DMS53 treated with DMSO at 0.1 percent for 48 hours (cell line): ENCODE measurements around the gene EPS8L3.
"Not testable (repeated sequence)": the region's sequence is repeated elsewhere in the genome, so short reads cannot be mapped to it uniquely, and the experiment has no call there.

Experiments used
- DNase-seq: peaks from one replicate; lab custom pipeline; 2025; ENCODE audit not compliant: unreplicated experiment; lab: John Stamatoyannopoulos, UW

Gene EPS8L3

GRCh38 chr1:109713636-109714035 lies 50.1 kb downstream of the EPS8L3 start:
- no peak for DNase-seq

- DNase-seq = no peak
These were observed 51.3 kb downstream of the EPS8L3 start for GRCh38 chr1:109712321-109712864.

- not testable (repeated sequence) for DNase-seq
These were observed 52.0 kb downstream of the EPS8L3 start, which contains the start of gene GSTM5 for GRCh38 chr1:109711593-109712320. TSS of gene GSTM5 (plus strand) at chr1:109712251. CDS start at chr1:109712313, 62 bp downstream.

- DNase-seq = not testable (repeated sequence)
These were observed 53.9 kb downstream of the EPS8L3 start for GRCh38 chr1:109709822-109710221.

GRCh38 chr1:109708949-109709348 lies 54.8 kb downstream of the EPS8L3 start:
- DNase-seq = not testable (repeated sequence)

- DNase-seq = no peak
These were observed 58.3 kb downstream of the EPS8L3 start for GRCh38 chr1:109705411-109705810.

GRCh38 chr1:109704173-109704572 lies 59.5 kb downstream of the EPS8L3 start:
- DNase-seq = no peak

GRCh38 chr1:109702940-109703339 lies 60.8 kb downstream of the EPS8L3 start:
- not testable (repeated sequence) for DNase-seq
